HK-2 (cell line): ENCODE measurements around the gene LRP1B.

ENCODE experiments used
- DNase-seq: peaks from one replicate; pipeline ENCODE4 v3.0.0-alpha.2; 2018; ENCODE audit not compliant: unreplicated experiment

The LRP1B gene

GRCh38 chr2:140269000-140269399 is 1861.8 kb downstream of the LRP1B start:
- DNase-seq, result no peak

- DNase-seq, result no peak
Observed at GRCh38 chr2:140262908-140263307, 1867.9 kb downstream of the LRP1B start.

GRCh38 chr2:140257692-140258300 is 1873.0 kb downstream of the LRP1B start:
- no peak for DNase-seq

- no peak for DNase-seq
Observed at GRCh38 chr2:140256080-140256479, 1874.7 kb downstream of the LRP1B start.

DNA sequence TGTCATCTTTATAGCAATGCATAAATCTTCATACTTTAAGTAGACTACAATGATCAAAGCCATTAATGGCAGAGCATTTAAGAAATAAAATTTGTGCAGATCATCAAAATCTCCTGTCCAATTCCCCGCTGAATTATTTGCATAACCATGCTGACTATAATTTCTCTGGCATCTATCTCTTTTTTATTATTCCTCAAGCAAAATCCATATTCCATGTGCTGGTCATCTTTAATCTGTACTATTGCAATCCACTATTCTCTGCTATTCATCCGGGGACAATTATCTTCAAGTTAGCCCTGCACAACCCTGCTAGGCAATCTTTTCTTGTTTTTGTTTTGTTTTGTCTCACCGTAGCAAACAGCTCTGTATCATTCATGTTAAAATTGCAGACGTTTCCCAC is 1881.0 kb downstream of the LRP1B start:
- no peak for DNase-seq

DNA sequence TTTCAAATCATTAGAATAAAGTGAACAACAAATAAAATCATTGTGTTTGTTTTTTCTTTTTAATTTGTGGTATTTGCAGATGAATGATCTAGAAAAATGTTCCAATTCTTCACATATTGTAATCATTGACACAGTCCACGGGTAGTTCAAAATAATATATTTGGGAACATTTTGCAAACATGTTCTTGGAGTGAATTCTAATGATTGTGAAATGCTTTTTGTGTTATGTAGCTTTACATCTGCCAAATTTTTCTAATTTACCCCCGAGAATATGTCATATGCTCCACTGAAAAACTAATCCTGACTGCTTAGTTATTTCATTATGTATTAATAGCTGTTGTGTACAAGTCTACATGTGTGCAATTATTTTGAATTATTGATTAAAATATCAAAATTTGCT is 1882.2 kb downstream of the LRP1B start:
- no peak for DNase-seq

- no peak for DNase-seq
Observed at GRCh38 chr2:140247451-140248195, 1883.2 kb downstream of the LRP1B start.

GRCh38 chr2:140246957-140247356 is 1883.9 kb downstream of the LRP1B start:
- DNase-seq, result no peak

DNA sequence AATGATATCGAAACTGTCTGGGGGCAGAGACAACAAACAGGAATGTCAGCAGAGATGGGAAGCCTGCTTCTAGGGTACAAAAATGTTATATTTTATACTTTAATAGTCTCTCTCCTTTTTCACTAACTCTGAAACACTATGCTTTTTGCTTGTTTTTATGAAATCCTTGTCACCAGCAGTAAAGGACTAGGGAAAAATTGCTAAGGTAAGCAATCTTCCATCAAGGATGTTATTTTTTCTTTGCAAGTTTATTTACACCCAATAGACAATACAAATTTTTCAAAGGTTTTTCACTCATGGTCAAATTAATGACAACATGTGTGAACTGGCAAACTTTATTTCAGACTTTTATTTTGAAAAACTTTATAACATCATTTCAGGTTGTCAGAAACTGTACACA is 1884.8 kb downstream of the LRP1B start:
- DNase-seq, result no peak

DNA sequence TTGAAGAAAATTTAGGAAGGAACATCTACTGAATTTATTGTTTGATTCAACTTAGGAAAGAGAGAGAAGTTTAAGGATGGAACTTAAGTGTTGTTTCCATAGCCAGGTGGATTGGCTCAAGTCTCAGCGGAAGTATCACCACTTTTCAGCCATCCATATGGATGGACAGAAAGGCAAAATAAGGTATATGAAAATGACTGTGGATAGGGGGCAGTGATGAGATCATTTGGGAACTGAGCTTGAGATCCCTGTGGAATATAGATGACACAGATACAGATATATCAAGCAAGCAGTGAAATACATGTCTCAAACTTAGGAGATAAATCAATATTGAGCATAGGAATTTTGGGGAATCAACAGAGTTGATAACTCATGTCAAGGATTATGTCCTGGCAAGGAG is 1887.9 kb downstream of the LRP1B start:
- DNase-seq, result no peak

DNA sequence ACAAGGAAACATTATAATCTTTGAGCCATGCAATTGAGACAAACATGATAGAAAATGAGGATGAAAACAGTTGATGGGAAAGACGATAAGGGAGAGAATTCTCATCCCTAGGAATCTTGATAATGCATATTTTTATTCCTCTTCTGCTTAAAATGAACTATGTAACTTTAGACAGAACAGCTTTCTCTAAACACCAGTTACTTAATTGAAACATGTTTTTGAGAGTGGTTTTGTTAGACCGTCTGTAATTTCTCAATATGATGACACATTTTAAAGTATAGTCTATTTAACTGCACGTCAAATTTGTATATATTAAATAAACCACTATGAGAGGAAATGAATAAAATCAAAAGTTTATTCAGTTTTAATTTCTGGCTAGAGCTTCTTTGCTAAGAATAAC is 1896.7 kb downstream of the LRP1B start:
- no peak for DNase-seq

DNA sequence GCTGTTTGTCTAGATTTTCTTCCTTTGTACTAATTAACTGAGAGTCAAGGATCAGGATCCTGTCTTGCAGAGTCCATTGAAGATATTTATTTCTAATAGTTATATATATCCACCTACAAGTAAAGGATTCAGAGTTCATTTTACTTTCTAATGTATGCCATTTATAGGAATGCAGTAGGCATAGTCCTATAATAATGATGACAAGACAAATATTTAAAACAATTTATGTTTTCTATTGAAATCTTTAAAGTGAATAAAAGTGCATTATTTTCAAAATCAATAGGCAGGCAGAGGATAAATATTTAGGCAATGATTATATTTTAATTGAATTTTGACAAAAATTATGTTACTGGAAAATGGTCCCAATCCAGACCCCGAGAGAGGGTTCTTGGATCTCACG is 1919.9 kb downstream of the LRP1B start:
- no peak for DNase-seq

DNA sequence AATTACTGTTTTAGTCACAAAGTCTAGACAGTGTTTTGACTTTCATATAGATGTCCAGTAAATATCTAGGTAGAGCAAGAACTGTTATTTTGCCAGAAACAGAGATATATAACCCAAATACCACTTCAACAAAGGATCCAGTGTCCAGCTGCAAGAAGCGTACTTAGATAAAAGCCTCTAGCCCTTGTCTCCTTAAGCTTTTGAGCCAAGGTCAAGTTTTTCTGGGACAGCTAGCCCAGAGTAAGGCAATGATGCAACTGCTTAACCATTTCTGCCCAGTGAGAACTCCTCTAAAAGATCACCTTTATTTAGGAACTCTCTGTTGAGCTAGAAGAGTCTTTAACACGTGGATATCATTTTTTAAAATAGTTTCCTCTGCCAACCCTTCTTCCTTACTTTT is 1925.7 kb downstream of the LRP1B start:
- DNase-seq, result no peak

DNA sequence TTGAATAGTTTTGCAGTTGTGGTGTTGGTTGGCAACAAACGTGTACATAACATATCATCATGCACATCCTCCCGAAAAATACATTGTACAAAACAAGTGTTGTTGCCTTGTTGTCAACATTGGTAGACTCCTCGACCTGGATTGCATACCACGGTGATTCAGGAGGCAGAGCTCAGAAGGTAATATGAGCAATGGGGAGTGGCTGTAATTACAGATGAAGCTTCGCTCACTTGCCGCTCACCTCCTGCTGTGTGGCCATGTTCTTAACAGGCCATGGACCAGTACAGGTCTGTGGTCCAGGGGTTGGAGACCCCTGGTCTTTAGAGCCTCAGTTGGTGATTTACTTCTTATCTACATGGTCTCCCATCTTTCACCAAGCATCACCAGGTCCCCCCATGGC is 1927.5 kb downstream of the LRP1B start:
- DNase-seq, result no peak

- DNase-seq, result no peak
Observed at GRCh38 chr2:140201572-140201971, 1929.2 kb downstream of the LRP1B start.

DNA sequence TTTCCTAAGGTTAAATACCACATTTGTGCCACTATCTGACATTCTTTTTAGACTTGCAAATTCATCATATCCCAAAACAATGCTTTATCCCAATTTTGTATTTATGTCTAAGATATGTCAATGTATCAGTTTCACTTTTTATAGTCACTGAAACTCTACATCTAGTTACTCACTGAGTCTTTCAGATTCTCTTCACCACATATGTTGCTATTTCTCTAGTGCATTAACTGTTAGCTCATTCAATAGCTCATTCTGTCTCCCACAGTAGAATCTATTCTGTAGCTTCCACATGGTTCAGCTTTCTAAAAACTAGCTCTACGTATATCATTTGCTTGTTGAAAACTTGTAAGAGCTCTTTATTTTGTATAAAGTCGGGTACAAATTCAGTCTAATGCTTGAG is 1930.1 kb downstream of the LRP1B start:
- no peak for DNase-seq

DNA sequence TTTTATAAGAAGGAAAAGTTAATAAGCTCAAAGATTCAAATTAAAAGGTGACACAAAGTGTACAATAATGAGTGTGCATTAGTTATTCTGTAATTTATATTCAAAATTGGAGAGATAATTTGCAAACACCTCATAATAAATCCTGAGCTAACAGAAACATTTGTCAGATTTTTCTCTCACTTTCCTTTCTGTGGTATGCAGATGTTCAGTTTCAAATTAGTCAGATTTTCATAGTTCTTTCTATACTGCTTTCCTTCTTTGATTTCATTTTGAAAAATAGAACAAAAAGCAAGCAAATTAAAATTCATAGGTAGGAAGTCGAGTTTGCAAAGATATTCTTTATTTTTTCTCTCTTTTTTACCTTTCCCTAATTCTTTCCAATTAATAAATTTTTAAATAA is 1930.5 kb downstream of the LRP1B start:
- DNase-seq, result no peak

- no peak for DNase-seq
Observed at GRCh38 chr2:140199312-140199711, 1931.5 kb downstream of the LRP1B start.

DNA sequence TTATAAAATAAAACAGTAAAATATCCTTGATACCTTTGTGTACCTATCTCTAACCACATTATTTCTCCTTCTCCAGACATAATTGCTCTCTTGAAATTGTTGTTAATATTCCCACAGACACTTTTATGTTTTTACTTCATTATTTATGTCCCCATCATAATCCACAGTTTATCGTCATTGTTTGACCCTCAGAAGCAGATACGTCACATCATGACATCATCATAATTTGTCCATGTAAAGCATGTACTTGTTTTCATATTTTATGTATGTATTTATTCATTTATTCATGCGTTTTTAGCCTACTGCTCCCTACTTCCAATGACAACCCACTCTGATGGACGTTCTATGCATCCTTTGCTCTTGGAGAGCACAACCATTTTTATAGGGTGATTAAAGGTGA is 1943.7 kb downstream of the LRP1B start:
- no peak for DNase-seq

- no peak for DNase-seq
Observed at GRCh38 chr2:140186313-140186712, 1944.5 kb downstream of the LRP1B start.

GRCh38 chr2:140185076-140185475 is 1945.7 kb downstream of the LRP1B start:
- no peak for DNase-seq

DNA sequence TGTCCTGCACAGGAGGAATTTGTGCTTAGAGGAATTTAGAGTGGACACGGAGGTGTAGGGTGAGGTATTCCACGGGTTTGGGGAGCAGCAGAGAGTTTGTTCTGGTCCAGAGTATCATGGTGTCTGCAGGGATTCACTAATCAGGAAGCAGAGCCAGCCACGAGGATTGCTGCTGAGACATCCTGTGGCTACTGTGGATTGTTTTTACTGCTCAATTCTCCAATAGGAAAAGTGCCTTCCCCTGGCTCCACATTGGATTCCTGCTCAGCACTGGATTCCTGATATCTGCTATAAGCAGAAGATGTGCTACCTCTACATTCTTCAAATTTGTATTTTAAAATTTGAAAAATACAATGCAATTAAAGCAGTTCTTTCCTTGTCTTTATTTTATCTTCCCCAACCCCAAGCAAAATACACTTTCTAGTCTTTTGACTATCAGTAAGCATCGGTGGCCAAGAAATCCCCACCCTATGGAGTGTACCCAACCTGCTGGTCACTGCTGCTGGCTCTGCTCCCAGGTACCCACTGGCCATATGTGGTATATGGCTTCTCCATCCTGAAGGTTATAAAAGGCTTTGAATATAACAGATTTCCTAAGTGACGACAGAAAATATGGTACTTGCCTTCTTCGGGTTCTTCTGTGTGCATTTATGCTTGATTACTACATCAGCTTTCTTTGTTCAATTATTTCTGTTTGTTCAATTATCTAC is 1947.6 kb downstream of the LRP1B start:
- no peak for DNase-seq
